ENCODE measurements around the gene CNTNAP3.
"Not testable (repeated sequence)": the region's sequence is repeated elsewhere in the genome, so short reads cannot be mapped to it uniquely, and the experiment has no call there.

CNTNAP3 gene

DNA sequence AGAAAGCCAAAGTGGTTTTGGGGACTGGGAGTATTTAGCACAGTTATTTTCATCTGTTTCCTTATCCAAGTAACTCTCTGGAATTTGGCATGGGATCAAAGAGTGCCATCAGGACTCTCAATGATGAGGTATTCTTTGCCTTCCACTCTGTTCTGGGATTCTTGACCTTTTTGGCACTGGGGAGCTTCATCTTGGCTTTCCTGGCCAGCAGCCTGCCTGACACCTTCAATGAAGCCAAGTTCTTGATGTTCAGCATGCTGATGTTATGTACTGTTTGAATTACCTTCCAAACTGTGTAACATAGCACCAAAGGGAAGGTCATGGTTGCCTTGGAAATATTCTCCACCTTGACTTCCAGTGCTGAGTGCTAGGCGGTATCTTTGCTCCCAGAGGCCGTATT is 248.8 kb downstream of the CNTNAP3 start:
- H3K23ac ChIP-seq (ENCODE audit: low read depth, low read length, poor library complexity); H3K27ac ChIP-seq (replicated peaks; ENCODE audit: low read length); H3K9ac ChIP-seq (ENCODE audit: low read depth, low read length, poor library complexity); H2AK5ac ChIP-seq (ENCODE audit: low read depth, low read length); H3K36me3 ChIP-seq (replicated peaks in 1 of 2; ENCODE audit: control insufficient read depth in 2 of 2, insufficient read depth in 2 of 2, low read length in 2 of 2); H4K91ac ChIP-seq (ENCODE audit: low read depth, low read length, poor library complexity); H3K4me3 ChIP-seq (ENCODE audit: low read length in 2 of 2); H3K4ac ChIP-seq (ENCODE audit: low read length); H4K8ac ChIP-seq (ENCODE audit: low read depth, low read length); H2BK120ac ChIP-seq (ENCODE audit: low read depth, low read length); H3K79me1 ChIP-seq (ENCODE audit: low read depth, low read length); H3K14ac ChIP-seq (ENCODE audit: low read length); H2BK15ac ChIP-seq (ENCODE audit: low read length); H2BK12ac ChIP-seq (ENCODE audit: low read length); H3K9me3 ChIP-seq (replicated peaks in 1 of 2; ENCODE audit: control insufficient read depth in 2 of 2, insufficient read depth in 1 of 2, low read depth in 1 of 2, low read length in 2 of 2); H3K27me3 ChIP-seq (ENCODE audit: control insufficient read depth in 3 of 3, insufficient read depth in 3 of 3, low read depth in 1 of 3, low read length in 3 of 3); H2AFZ ChIP-seq (ENCODE audit: low read length); H3K4me2 ChIP-seq (ENCODE audit: insufficient read depth, low read length, poor library complexity, severe bottlenecking); DNase-seq (ENCODE audit: low spot score); H3K18ac ChIP-seq (ENCODE audit: low read length); H2BK5ac ChIP-seq (ENCODE audit: low read length); H3K4me1 ChIP-seq (ENCODE audit: control insufficient read depth in 2 of 2, insufficient read depth in 1 of 2, low read depth in 1 of 2, low read length in 2 of 2): not testable (repeated sequence)
- no CpG with 5 or more reads among the region's 2 CpGs for WGBS, 2 donors (ENCODE audit: extremely low coverage in 2 of 2, insufficient read length in 2 of 2, insufficient replicate concordance in 1 of 2)

DNA sequence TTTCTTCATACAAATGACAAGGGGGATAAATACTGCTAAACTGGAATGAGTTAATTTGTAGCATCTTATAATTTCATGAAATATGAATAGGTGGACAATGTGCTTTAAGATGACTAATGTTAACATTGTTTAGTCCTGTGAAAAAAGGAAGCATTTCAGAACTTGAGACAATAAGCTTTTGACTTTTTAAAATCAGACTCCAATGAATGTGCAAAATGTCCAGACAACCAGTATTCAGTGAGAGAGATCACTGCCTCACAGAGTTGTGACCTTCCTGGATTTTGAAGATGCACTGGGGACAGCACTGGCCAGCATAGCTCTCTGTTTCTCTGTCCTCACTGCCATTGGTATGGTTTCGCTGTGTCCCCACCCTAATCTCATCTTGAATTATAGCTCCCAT is 249.7 kb downstream of the CNTNAP3 start:
- WGBS, 2 donors (ENCODE audit: extremely low coverage in 2 of 2, insufficient read length in 2 of 2, insufficient replicate concordance in 1 of 2) = no CpG with 5 or more reads among the region's 1 CpG
- not testable (repeated sequence) for H4K91ac ChIP-seq (ENCODE audit: low read depth, low read length, poor library complexity); H3K36me3 ChIP-seq (replicated peaks in 1 of 2; ENCODE audit: control insufficient read depth in 2 of 2, insufficient read depth in 2 of 2, low read length in 2 of 2); H3K14ac ChIP-seq (ENCODE audit: low read length); H3K4me1 ChIP-seq (ENCODE audit: control insufficient read depth in 2 of 2, insufficient read depth in 1 of 2, low read depth in 1 of 2, low read length in 2 of 2); H2BK5ac ChIP-seq (ENCODE audit: low read length); DNase-seq (ENCODE audit: low spot score); H3K79me1 ChIP-seq (ENCODE audit: low read depth, low read length); H3K27me3 ChIP-seq (ENCODE audit: control insufficient read depth in 3 of 3, insufficient read depth in 3 of 3, low read depth in 1 of 3, low read length in 3 of 3); H3K4me3 ChIP-seq (ENCODE audit: low read length in 2 of 2); H2BK120ac ChIP-seq (ENCODE audit: low read depth, low read length); H2AFZ ChIP-seq (ENCODE audit: low read length); H4K8ac ChIP-seq (ENCODE audit: low read depth, low read length); H3K4me2 ChIP-seq (ENCODE audit: insufficient read depth, low read length, poor library complexity, severe bottlenecking); H2AK5ac ChIP-seq (ENCODE audit: low read depth, low read length); H3K27ac ChIP-seq (replicated peaks; ENCODE audit: low read length); H3K9ac ChIP-seq (ENCODE audit: low read depth, low read length, poor library complexity); H2BK15ac ChIP-seq (ENCODE audit: low read length); H3K9me3 ChIP-seq (replicated peaks in 1 of 2; ENCODE audit: control insufficient read depth in 2 of 2, insufficient read depth in 1 of 2, low read depth in 1 of 2, low read length in 2 of 2); H3K18ac ChIP-seq (ENCODE audit: low read length); H2BK12ac ChIP-seq (ENCODE audit: low read length); H3K23ac ChIP-seq (ENCODE audit: low read depth, low read length, poor library complexity); H3K4ac ChIP-seq (ENCODE audit: low read length)

DNA sequence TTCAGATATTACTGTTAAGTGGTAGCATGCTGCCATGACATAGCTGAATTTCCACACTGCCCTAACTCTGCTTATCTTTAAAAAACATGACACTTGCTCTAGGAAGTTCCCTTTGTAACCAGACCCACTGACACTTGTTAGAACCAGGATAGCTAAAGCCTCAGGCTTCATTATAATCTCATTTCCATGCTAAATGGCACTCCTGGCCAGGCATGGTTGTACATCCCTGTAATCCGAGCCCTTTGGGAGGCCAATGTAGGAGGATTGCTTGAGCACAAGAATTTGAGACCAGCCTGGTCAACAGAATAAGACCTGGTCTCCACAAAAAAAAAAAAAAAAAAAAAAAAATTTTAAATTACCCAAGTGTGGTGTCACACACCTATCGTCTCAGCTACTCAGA is 254.1 kb downstream of the CNTNAP3 start:
- no CpG with 5 or more reads among the region's 2 CpGs for WGBS, 2 donors (ENCODE audit: extremely low coverage in 2 of 2, insufficient read length in 2 of 2, insufficient replicate concordance in 1 of 2)
- not testable (repeated sequence) for H3K4me3 ChIP-seq (ENCODE audit: low read length in 2 of 2); H3K27ac ChIP-seq (replicated peaks; ENCODE audit: low read length); H3K27me3 ChIP-seq (ENCODE audit: control insufficient read depth in 3 of 3, insufficient read depth in 3 of 3, low read depth in 1 of 3, low read length in 3 of 3); H2BK15ac ChIP-seq (ENCODE audit: low read length); H3K23ac ChIP-seq (ENCODE audit: low read depth, low read length, poor library complexity); H4K91ac ChIP-seq (ENCODE audit: low read depth, low read length, poor library complexity); H2AFZ ChIP-seq (ENCODE audit: low read length); H3K36me3 ChIP-seq (replicated peaks in 1 of 2; ENCODE audit: control insufficient read depth in 2 of 2, insufficient read depth in 2 of 2, low read length in 2 of 2); H3K18ac ChIP-seq (ENCODE audit: low read length); H3K4me1 ChIP-seq (ENCODE audit: control insufficient read depth in 2 of 2, insufficient read depth in 1 of 2, low read depth in 1 of 2, low read length in 2 of 2); H3K79me1 ChIP-seq (ENCODE audit: low read depth, low read length); H2AK5ac ChIP-seq (ENCODE audit: low read depth, low read length); H3K9ac ChIP-seq (ENCODE audit: low read depth, low read length, poor library complexity); H2BK120ac ChIP-seq (ENCODE audit: low read depth, low read length); H3K4me2 ChIP-seq (ENCODE audit: insufficient read depth, low read length, poor library complexity, severe bottlenecking); H2BK12ac ChIP-seq (ENCODE audit: low read length); H2BK5ac ChIP-seq (ENCODE audit: low read length); H3K4ac ChIP-seq (ENCODE audit: low read length); H4K8ac ChIP-seq (ENCODE audit: low read depth, low read length); H3K9me3 ChIP-seq (replicated peaks in 1 of 2; ENCODE audit: control insufficient read depth in 2 of 2, insufficient read depth in 1 of 2, low read depth in 1 of 2, low read length in 2 of 2); DNase-seq (ENCODE audit: low spot score); H3K14ac ChIP-seq (ENCODE audit: low read length)

DNA sequence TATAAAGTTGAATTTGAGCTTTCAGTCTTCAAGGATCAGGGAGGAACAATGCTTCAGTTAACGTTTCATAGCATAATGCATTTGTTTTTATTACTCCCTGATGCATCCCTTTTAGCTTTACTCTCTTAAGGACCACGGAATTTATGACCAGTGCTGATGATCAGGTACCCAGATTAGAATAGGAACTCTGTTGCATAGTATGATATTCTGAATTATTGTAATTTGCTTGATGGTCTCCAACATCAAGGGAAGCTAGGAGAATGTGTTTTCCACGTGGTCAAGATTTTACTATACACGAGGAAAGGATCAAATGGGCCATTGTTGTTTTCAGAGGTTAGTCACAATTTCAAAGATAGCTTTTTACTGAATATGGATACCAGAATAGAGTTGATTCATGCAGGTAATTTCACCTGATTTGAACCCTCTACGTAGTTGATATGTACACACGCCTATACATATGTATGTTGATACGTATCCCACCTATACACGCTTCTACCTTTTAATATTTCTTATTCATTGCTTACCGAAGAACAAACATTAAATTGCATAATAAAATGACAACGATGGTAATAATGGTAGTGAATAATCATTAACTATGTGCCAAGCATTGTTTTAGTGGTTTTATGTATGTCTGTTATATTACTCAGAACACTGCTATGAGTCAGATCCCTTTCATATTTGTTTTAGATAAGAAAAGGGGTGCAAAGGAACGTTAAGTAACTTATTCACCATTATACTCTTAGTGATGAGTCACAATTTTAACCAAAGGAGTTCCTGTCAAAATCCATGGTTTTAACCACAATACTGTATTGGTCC is 257.6 kb downstream of the CNTNAP3 start:
- H2AFZ ChIP-seq (ENCODE audit: low read length); DNase-seq (ENCODE audit: low spot score); H3K4me1 ChIP-seq (ENCODE audit: control insufficient read depth in 2 of 2, insufficient read depth in 1 of 2, low read depth in 1 of 2, low read length in 2 of 2); H3K4me2 ChIP-seq (ENCODE audit: insufficient read depth, low read length, poor library complexity, severe bottlenecking); H3K79me1 ChIP-seq (ENCODE audit: low read depth, low read length); H3K23ac ChIP-seq (ENCODE audit: low read depth, low read length, poor library complexity); H4K8ac ChIP-seq (ENCODE audit: low read depth, low read length); H2BK12ac ChIP-seq (ENCODE audit: low read length); H4K91ac ChIP-seq (ENCODE audit: low read depth, low read length, poor library complexity); H3K9ac ChIP-seq (ENCODE audit: low read depth, low read length, poor library complexity); H3K18ac ChIP-seq (ENCODE audit: low read length); H2AK5ac ChIP-seq (ENCODE audit: low read depth, low read length); H3K14ac ChIP-seq (ENCODE audit: low read length); H2BK5ac ChIP-seq (ENCODE audit: low read length); H3K9me3 ChIP-seq (replicated peaks in 1 of 2; ENCODE audit: control insufficient read depth in 2 of 2, insufficient read depth in 1 of 2, low read depth in 1 of 2, low read length in 2 of 2); H3K36me3 ChIP-seq (replicated peaks in 1 of 2; ENCODE audit: control insufficient read depth in 2 of 2, insufficient read depth in 2 of 2, low read length in 2 of 2); H3K27ac ChIP-seq (replicated peaks; ENCODE audit: low read length); H3K4me3 ChIP-seq (ENCODE audit: low read length in 2 of 2); H2BK120ac ChIP-seq (ENCODE audit: low read depth, low read length); H3K4ac ChIP-seq (ENCODE audit: low read length); H3K27me3 ChIP-seq (ENCODE audit: control insufficient read depth in 3 of 3, insufficient read depth in 3 of 3, low read depth in 1 of 3, low read length in 3 of 3); H2BK15ac ChIP-seq (ENCODE audit: low read length): not testable (repeated sequence)
- no CpG with 5 or more reads among the region's 11 CpGs for WGBS, 2 donors (ENCODE audit: extremely low coverage in 2 of 2, insufficient read length in 2 of 2, insufficient replicate concordance in 1 of 2)
